GM23338 (cell line): ENCODE data around the gene ABR.

Experiments used
- EZH2 ChIP-seq: fragments of 200-600 bp; sonication (generic); IDR thresholded peaks from one replicate; pipeline ENCODE4 v1.8.0; 2017; ENCODE audit warnings: antibody characterized with exemption, mild to moderate bottlenecking, low read depth; ENCODE audit not compliant: unreplicated experiment
- EZH2phosphoT487 ChIP-seq: fragments of 200-600 bp; sonication (generic); IDR thresholded peaks from one replicate; pipeline ENCODE4 v1.8.1; 2018; ENCODE audit warnings: antibody characterized with exemption; ENCODE audit not compliant: unreplicated experiment
- JUNB ChIP-seq: IDR thresholded peaks from one replicate; pipeline ENCODE4 v1.6.1; 2016; ENCODE audit warnings: antibody characterized with exemption; ENCODE audit not compliant: unreplicated experiment
- NANOG ChIP-seq: IDR thresholded peaks from 2 replicates; pipeline ENCODE4 v1.6.1; 2016; ENCODE audit warnings: antibody characterized with exemption, borderline replicate concordance
- POLR2AphosphoS5 ChIP-seq: IDR thresholded peaks from 2 replicates; pipeline ENCODE4 v1.6.1; 2016; ENCODE audit warnings: antibody characterized with exemption, low read depth
- ZNF114 ChIP-seq: fragments of 250-450 bp; sonication (Bioruptor Pico); IDR thresholded peaks from 2 replicates; pipeline ENCODE4 v1.5.0; 2020; ENCODE audit warnings: mild to moderate bottlenecking, moderate library complexity
- ZNF331 ChIP-seq: fragments of 250-450 bp; sonication (Bioruptor Pico); IDR thresholded peaks from 2 replicates; pipeline ENCODE4 v1.5.0; 2020; ENCODE audit warnings: low read depth, mild to moderate bottlenecking, moderate library complexity
- TF ChIP-seq, protein P1 (sequence below), 2 experiments: fragments of 200-600 bp in 1 of 2; sonication (generic) in 1 of 2; conservative IDR thresholded peaks; 2 replicates each; pipeline versions ENCODE4 v1.5.1 to v1.6.1; 2016 to 2017; ENCODE audit warnings: antibody characterized with exemption in 2 of 2, low read depth in 2 of 2, mild to moderate bottlenecking in 2 of 2, moderate library complexity in 1 of 2
- TF ChIP-seq, protein P2 (sequence below): IDR thresholded peaks from one replicate; pipeline ENCODE4 v1.6.1; 2018; ENCODE audit warnings: antibody characterized with exemption; ENCODE audit not compliant: unreplicated experiment

DNA sequence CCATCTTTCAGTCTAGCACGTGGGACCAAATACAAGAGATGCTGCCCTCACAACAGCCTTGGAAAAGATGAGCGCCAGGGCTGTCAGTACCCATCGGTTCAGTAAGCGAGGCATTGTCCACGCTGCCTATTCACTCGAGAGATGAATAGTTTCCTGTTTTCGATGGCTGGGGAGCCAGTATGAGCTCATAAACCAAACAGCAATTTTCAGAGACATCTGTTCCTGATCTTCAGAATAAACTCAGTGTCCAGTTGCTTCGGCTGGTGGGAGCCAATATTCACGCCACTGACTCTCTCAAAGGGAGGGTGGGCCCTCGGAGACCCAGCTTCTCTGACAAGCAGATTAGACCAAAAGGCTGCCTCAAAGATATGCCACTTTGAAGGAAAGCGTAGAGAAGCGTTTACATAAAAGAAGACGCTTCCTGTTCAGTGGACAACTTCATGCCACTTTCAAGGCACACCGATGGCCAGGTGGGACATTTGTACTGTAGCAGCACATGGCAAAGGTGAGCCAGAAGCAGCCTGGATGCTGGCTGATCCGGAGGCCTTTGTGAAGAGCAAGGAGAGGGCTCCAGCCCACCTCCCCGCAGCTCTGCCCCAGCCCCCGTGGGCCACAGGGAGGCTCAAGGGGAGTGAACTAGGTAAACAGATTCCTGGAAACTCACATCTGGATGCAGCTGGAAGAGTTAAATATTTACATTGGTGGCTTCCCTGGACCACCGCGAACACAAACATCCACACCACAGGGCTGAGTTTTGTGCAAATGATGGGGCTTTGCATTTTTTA, 176.8 kb downstream of the ABR start:
- TF ChIP-seq, protein P1, sequence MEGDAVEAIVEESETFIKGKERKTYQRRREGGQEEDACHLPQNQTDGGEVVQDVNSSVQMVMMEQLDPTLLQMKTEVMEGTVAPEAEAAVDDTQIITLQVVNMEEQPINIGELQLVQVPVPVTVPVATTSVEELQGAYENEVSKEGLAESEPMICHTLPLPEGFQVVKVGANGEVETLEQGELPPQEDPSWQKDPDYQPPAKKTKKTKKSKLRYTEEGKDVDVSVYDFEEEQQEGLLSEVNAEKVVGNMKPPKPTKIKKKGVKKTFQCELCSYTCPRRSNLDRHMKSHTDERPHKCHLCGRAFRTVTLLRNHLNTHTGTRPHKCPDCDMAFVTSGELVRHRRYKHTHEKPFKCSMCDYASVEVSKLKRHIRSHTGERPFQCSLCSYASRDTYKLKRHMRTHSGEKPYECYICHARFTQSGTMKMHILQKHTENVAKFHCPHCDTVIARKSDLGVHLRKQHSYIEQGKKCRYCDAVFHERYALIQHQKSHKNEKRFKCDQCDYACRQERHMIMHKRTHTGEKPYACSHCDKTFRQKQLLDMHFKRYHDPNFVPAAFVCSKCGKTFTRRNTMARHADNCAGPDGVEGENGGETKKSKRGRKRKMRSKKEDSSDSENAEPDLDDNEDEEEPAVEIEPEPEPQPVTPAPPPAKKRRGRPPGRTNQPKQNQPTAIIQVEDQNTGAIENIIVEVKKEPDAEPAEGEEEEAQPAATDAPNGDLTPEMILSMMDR (conservative IDR thresholded peaks at IDR 0.05; ENCODE audit: low read depth in 2 of 2) = no peak
- no peak for TF ChIP-seq POLR2AphosphoS5
- TF ChIP-seq, protein P2, sequence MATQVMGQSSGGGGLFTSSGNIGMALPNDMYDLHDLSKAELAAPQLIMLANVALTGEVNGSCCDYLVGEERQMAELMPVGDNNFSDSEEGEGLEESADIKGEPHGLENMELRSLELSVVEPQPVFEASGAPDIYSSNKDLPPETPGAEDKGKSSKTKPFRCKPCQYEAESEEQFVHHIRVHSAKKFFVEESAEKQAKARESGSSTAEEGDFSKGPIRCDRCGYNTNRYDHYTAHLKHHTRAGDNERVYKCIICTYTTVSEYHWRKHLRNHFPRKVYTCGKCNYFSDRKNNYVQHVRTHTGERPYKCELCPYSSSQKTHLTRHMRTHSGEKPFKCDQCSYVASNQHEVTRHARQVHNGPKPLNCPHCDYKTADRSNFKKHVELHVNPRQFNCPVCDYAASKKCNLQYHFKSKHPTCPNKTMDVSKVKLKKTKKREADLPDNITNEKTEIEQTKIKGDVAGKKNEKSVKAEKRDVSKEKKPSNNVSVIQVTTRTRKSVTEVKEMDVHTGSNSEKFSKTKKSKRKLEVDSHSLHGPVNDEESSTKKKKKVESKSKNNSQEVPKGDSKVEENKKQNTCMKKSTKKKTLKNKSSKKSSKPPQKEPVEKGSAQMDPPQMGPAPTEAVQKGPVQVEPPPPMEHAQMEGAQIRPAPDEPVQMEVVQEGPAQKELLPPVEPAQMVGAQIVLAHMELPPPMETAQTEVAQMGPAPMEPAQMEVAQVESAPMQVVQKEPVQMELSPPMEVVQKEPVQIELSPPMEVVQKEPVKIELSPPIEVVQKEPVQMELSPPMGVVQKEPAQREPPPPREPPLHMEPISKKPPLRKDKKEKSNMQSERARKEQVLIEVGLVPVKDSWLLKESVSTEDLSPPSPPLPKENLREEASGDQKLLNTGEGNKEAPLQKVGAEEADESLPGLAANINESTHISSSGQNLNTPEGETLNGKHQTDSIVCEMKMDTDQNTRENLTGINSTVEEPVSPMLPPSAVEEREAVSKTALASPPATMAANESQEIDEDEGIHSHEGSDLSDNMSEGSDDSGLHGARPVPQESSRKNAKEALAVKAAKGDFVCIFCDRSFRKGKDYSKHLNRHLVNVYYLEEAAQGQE = no peak
- no peak for TF ChIP-seq EZH2phosphoT487
- no peak for TF ChIP-seq JUNB
- TF ChIP-seq ZNF114 (CRISPR knock-in tag) = no peak
- no peak for TF ChIP-seq EZH2
- no peak for TF ChIP-seq NANOG
- TF ChIP-seq ZNF331 (CRISPR knock-in tag) = no peak
